GM19240 (cell line): ENCODE data around the gene CPED1.
"Not testable (repeated sequence)": the region's sequence is repeated elsewhere in the genome, so short reads cannot be mapped to it uniquely, and the experiment has no call there.

Source experiments
- DNase-seq: peaks from one replicate; pipeline ENCODE4 v3.0.0; 2011; ENCODE audit warnings: low spot score; ENCODE audit not compliant: insufficient read length

Gene CPED1

GRCh38 chr7:121069346-121070100 lies 81.0 kb downstream of the CPED1 start:
- no peak for DNase-seq

DNA sequence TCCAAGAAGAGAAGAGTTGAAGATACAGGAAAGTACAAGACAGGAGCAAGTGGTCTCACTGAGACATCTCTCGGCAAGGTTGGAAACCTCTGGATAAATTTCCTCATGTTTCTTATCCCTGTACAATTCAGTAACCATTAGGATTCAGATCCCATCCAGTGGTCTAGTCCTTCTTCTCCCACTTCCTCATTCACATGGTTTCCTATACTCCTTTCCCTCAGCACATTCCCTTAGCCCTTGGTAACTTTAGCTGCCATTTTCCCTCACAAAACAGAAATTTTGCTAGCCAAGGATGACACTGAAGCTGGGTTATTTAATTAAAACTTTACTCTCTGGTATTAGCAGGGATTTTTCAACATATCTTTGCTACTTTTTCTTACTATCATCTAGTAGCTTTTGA lies 82.6 kb downstream of the CPED1 start:
- no peak for DNase-seq

GRCh38 chr7:121071662-121072061 lies 83.2 kb downstream of the CPED1 start:
- no peak for DNase-seq

DNA sequence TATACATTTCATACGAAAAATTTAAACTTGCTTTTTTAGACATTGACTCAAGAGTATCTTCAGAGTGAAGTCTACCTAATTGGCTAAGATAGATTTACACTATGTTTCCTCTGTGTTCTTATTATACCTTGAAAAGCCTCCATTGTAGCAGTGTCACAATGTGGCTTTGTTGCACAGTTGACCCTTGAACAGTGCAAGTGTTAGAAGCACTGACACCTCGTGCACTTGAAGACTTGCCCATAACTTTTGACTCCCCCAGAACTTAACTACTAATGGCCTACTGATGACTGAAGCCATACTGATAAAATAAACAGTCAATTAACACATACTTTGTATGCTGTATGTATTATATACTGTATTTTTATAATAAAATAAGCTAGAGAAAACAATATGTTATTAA lies 84.3 kb downstream of the CPED1 start:
- no peak for DNase-seq

DNA sequence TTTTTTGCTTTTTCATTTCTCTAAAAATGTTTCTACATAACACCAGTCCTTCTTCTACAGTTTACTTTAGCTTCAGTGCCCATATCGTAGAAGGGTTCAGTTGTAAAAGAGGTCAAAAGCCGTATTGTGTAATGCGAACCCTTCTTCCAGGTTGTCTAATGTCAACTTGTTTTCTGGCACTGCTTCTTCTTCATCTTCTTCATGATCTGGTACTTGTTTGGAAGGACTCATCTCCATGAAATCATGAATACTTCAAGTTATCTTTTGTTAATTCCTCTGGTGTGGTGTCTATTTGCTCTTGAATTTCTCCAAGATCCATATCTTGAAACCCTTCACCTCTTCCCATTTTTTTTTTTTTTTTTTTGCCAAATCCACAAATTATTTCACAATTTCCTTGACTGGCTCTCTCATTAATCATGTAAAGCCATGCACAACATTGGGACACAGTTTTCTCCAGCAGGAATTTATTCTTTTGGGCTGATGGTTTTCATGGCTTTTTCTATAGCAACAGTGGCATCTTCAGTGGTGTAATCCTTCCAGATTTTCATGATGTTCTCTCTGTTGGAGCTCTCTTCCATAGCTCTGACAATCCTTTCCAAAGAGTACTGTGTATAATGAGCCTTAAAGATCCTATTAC lies 85.1 kb downstream of the CPED1 start:
- no peak for DNase-seq

GRCh38 chr7:121075424-121075841 lies 86.9 kb downstream of the CPED1 start:
- DNase-seq, result not testable (repeated sequence)

DNA sequence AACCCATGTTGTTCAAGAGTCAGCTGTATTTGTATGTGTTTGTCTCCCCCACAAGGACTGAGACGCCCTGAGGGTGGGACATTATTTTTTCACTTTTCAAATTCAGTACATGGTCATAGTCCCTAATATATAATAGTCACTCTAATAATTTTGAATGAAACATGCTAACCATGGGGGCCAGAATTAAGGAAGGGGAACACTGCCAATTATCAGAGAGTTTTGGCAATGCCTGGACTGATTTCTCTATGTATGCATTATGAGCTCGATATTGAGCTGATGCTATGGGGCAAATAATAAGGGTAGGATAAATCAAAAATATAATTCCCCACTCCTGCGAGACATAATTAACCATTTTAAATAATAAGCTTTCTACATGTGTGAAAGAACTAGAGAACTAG lies 87.4 kb downstream of the CPED1 start:
- no peak for DNase-seq

- DNase-seq, result no peak
Measured at GRCh38 chr7:121076350-121077164, 88.0 kb downstream of the CPED1 start.

GRCh38 chr7:121077165-121077630 lies 88.7 kb downstream of the CPED1 start:
- DNase-seq, result no peak

DNA sequence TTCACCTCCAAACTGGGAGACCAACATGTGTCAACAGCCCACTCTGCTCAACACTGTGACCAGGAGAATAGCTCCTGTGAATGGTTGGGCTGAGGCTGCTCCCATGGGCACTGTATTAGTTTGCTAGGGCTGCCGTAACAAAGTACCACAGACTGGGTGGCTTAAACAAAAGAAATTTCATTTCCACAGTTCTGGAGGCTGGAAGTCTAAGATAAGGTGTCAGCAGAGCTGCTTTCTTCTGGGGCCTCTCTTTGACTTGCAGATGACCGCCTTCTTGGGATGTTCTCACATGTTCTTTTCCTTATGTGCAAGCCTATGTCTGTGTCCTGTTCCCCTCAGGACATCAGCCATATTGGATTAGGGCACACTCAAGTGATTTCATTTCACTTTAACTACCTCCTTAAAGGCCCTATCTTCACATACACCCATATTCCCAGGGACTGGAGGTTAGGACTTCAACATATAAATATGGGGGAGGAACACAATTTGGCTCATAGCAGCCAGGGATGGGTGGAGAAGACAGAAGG lies 90.3 kb downstream of the CPED1 start:
- DNase-seq, result no peak

DNA sequence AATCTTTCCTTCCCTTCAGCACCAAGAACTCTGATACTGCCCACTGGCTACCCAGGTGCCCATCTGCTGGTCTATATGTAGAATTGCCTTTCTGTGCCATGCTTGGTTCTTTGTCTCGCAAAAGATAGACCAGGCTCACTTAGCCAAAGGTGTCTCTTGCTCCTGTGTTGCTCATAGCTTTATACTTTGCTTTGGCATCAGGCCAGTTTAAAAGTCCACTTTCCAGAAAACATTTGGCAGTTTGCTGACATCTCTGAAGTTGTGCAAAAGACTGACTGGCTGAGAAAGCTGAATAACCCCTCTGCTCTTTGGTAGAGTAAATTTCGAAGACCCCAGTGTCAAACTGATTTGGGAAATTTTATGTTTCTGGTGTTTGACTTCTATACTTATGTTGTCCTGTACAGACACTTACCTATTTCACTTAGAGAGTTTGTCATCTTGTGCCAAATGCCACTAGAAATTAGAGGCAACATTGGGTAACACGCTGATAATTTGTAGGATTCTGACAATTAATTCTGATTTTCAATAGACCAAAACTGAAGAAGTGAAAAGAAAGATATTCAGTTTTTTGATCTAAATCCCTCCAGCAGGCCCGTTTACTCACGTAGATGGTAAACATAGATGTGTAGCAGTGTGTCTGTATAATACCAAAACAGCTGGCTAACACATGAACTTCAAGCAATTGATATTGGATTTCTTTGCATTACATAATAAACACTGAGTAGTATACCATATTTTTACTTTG lies 91.1 kb downstream of the CPED1 start:
- DNase-seq, result no peak

DNA sequence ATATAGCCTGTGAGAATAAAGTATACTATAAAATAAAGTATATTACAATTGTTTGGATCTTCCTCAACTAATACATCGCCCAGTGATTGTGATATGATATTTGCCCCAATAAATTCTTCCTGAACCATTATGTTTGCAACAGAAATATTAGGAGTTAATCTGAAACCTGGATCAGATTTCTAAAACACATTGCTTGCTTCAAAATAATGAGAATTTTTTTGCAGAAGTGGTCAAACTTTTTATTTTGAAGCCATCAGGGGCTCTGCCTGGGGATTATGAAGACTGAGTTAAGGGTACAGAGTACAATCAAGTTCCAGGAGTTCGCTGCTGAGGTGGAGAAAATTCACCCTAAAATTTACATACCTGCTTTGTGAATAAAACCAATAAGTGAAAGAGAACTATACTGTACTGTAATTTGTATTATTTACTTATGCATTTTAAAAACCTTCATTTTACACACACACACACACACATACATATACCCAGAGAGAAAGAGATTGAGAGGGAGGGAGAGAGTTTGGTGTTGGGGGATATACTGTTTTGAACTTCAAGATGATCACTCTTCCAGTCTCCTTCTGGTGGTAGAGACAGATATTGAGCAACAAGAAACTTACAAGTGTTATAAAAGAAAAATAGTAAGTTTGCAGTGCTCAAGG lies 91.9 kb downstream of the CPED1 start:
- no peak for DNase-seq

DNA sequence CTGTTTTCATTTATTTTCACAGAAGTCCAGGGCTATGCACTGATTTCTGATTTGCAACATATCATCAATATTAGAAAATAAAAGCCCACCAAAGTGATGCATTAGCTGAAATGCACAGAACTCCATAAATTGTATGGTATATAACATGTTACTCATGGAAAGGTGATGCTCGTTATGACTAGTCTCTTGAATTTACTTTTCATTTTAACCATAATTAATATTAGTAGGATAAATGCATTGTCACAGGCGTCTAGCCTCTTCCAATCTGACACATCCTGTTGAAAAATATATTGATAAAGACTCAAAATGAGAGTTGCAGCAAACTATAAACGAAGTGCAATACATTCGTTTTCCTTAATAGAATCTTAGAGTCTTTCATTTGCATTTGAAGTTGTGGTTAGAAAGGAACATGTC lies 92.4 kb downstream of the CPED1 start:
- no peak for DNase-seq

DNA sequence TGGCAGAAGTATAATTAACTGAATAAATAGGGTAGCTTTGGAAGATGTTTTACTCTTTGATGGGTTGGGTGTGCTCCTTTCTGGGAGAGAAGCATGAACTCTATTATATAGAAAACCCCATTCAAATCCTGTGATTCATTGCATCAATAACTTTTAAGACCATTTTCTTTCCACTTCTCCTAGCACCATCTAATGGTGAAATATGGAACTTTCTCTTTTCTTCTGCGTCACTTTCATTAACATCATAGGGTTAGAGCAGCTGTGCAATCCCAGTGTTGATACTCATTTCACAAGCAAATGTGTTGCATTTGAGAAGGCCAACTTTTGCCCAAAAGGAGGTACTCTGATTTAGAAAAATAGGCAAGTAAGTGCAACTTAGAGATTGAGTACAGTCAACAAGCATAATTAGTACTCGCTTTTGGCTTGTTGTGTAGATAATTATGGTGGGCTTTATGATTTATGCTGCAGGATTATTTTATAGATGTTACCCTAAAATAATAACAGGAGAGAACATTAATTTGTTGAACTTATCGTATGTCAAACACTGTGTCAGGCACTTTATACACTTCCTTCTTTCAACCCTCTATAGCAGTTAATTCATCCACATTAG lies 92.9 kb downstream of the CPED1 start:
- no peak for DNase-seq

GRCh38 chr7:121082400-121083101 lies 94.0 kb downstream of the CPED1 start:
- no peak for DNase-seq

GRCh38 chr7:121083138-121083789 lies 94.8 kb downstream of the CPED1 start:
- no peak for DNase-seq

GRCh38 chr7:121083790-121084251 lies 95.3 kb downstream of the CPED1 start:
- DNase-seq, result no peak

- DNase-seq, result no peak
Measured at GRCh38 chr7:121084256-121084655, 95.7 kb downstream of the CPED1 start.

DNA sequence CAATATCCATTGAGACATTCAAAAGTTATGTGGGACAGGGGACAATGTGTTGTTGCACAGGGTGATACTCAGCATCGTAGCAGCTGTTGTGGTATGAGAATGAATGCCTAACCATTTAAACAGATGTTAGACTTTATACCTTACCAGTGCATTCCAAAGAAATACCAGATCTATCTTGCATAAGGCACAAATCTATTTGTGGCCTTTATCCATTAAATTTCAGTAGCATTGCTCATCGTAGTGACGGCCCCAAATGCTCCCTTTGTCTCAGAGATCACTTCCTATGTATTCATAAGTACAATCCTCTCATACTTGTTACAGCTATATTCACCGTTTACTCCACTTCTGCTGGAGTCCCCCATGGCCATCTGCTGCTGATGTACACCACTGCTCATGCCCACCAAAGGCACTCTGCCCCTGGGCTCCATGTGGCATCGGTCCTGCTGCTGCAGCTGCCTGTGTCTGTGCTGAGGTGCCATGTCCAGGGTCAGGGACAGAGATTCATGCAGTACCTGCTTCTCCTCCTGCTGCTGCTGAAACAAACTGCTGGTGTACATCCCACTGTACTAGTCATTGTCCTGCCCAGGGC lies 96.3 kb downstream of the CPED1 start:
- no peak for DNase-seq
